ENCODE results near the gene SLC22A16.

DNA sequence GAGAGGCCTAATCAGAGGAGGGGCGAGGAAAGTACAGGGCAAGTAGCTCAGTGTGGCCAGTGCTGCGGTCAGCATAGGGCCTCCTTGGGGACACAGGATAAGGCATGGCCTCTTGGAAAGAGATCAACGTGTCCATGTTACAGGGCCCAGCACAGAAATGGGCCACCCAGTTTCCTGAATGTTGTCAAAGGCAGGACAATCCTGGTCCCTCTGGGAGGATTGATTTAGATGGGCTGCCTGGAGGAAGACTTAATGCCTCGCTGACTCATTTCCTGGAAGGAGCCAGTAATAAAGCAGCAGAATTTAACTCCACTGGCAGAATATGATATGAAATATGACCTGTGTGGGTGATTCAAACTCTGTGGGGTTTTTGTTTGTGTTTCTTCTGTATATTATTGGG is 77.6 kb downstream of the SLC22A16 start:
- TF ChIP-seq, protein P1, sequence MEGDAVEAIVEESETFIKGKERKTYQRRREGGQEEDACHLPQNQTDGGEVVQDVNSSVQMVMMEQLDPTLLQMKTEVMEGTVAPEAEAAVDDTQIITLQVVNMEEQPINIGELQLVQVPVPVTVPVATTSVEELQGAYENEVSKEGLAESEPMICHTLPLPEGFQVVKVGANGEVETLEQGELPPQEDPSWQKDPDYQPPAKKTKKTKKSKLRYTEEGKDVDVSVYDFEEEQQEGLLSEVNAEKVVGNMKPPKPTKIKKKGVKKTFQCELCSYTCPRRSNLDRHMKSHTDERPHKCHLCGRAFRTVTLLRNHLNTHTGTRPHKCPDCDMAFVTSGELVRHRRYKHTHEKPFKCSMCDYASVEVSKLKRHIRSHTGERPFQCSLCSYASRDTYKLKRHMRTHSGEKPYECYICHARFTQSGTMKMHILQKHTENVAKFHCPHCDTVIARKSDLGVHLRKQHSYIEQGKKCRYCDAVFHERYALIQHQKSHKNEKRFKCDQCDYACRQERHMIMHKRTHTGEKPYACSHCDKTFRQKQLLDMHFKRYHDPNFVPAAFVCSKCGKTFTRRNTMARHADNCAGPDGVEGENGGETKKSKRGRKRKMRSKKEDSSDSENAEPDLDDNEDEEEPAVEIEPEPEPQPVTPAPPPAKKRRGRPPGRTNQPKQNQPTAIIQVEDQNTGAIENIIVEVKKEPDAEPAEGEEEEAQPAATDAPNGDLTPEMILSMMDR (IDR thresholded peaks at IDR 0.05): no peak
- TF ChIP-seq POLR2AphosphoS5 (IDR thresholded peaks at IDR 0.05): no peak

Measured in breast epithelium (tissue), 3 donors.